Ishikawa (cell line): ENCODE measurements around the gene ADGB.

ENCODE experiments used
- CEBPB ChIP-seq: IDR thresholded peaks from 2 replicates; pipeline ENCODE4 v1.6.1; 2012
- CREB1 ChIP-seq: IDR thresholded peaks from 2 replicates; pipeline ENCODE4 v1.6.1; 2012; ENCODE audit warnings: low read depth
- EGR1 ChIP-seq: IDR thresholded peaks from 2 replicates; pipeline ENCODE4 v1.6.1; 2012
- EP300 ChIP-seq: IDR thresholded peaks from 2 replicates; pipeline ENCODE4 v1.6.1; 2012; ENCODE audit warnings: borderline replicate concordance
- NFIC ChIP-seq: IDR thresholded peaks from 2 replicates; pipeline ENCODE4 v1.6.1; 2012
- RAD21 ChIP-seq: IDR thresholded peaks from 2 replicates; pipeline ENCODE4 v1.6.1; 2012; ENCODE audit warnings: low read depth
- REST ChIP-seq: IDR thresholded peaks from 2 replicates; pipeline ENCODE4 v1.6.1; 2012; ENCODE audit warnings: low read depth, mild to moderate bottlenecking
- TAF1 ChIP-seq: IDR thresholded peaks from 2 replicates; pipeline ENCODE4 v1.6.1; 2012; ENCODE audit warnings: low read depth, mild to moderate bottlenecking
- TCF12 ChIP-seq: IDR thresholded peaks from 2 replicates; pipeline ENCODE4 v1.6.1; 2012; ENCODE audit warnings: low read depth
- TEAD4 ChIP-seq: IDR thresholded peaks from 2 replicates; pipeline ENCODE4 v1.6.1; 2012
- USF1 ChIP-seq: IDR thresholded peaks from 2 replicates; pipeline ENCODE4 v1.6.1; 2012
- YY1 ChIP-seq: IDR thresholded peaks from 2 replicates; pipeline ENCODE4 v1.6.1; 2012; ENCODE audit warnings: low read depth
- TF ChIP-seq, protein P1 (sequence below): IDR thresholded peaks from 2 replicates; pipeline ENCODE4 v1.6.1; 2012

- no peak for TF ChIP-seq CEBPB
- no peak for TF ChIP-seq RAD21
- no peak for TF ChIP-seq CREB1
- TF ChIP-seq EP300, result no peak
- no peak for TF ChIP-seq TEAD4
- TF ChIP-seq, protein P1, sequence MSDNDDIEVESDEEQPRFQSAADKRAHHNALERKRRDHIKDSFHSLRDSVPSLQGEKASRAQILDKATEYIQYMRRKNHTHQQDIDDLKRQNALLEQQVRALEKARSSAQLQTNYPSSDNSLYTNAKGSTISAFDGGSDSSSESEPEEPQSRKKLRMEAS, result no peak
- no peak for TF ChIP-seq REST
- TF ChIP-seq TAF1, result no peak
- no peak for TF ChIP-seq TCF12
- TF ChIP-seq NFIC, result no peak
- no peak for TF ChIP-seq YY1
- no peak for TF ChIP-seq EGR1
- TF ChIP-seq USF1, result no peak
Measured at GRCh38 chr6:146847426-146847825, 248.7 kb downstream of the ADGB start.
